ENCODE results near the gene NSG1.
A peak's percentile ranks its signal among the peaks of the same experiment; 100 is the strongest.
"Not testable (repeated sequence)": the region's sequence is repeated elsewhere in the genome, so short reads cannot be mapped to it uniquely, and the experiment has no call there.

The NSG1 gene

GRCh38 chr4:4436244-4436823, 49.4 kb downstream of the NSG1 start:
- no peak for DNase-seq (ENCODE audit: low spot score)

GRCh38 chr4:4437798-4438470, 51.0 kb downstream of the NSG1 start:
- no peak for DNase-seq (ENCODE audit: low spot score)

- no peak for DNase-seq (ENCODE audit: low spot score)
These were observed 52.0 kb downstream of the NSG1 start for GRCh38 chr4:4438891-4439290.

- no peak for DNase-seq (ENCODE audit: low spot score)
These were observed 52.9 kb downstream of the NSG1 start for GRCh38 chr4:4439782-4440181.

GRCh38 chr4:4440333-4441061, 53.6 kb downstream of the NSG1 start:
- DNase-seq (ENCODE audit: low spot score) = no peak

GRCh38 chr4:4443821-4444220, 56.9 kb downstream of the NSG1 start:
- DNase-seq (ENCODE audit: low spot score) = peak; percentile 44

- peak; percentile 32 for DNase-seq (ENCODE audit: low spot score)
These were observed 59.5 kb downstream of the NSG1 start for GRCh38 chr4:4446434-4446833.

- DNase-seq (ENCODE audit: low spot score) = no peak
These were observed 68.4 kb downstream of the NSG1 start for GRCh38 chr4:4455210-4455865.

GRCh38 chr4:4456351-4456750, 69.4 kb downstream of the NSG1 start:
- DNase-seq (ENCODE audit: low spot score) = no peak

- no peak for DNase-seq (ENCODE audit: low spot score)
These were observed 70.1 kb downstream of the NSG1 start for GRCh38 chr4:4456816-4457578.

GRCh38 chr4:4457803-4458553, 71.1 kb downstream of the NSG1 start:
- peak; percentile 18 for DNase-seq (ENCODE audit: low spot score)

- no peak for DNase-seq (ENCODE audit: low spot score)
These were observed 72.3 kb downstream of the NSG1 start for GRCh38 chr4:4459181-4459580.

- no peak for DNase-seq (ENCODE audit: low spot score)
These were observed 73.9 kb downstream of the NSG1 start for GRCh38 chr4:4460759-4461158.

- DNase-seq (ENCODE audit: low spot score) = no peak
These were observed 74.3 kb downstream of the NSG1 start for GRCh38 chr4:4461178-4461577.

- no peak for DNase-seq (ENCODE audit: low spot score)
These were observed 74.9 kb downstream of the NSG1 start for GRCh38 chr4:4461850-4462249.

- DNase-seq (ENCODE audit: low spot score) = no peak
These were observed 76.1 kb downstream of the NSG1 start for GRCh38 chr4:4462970-4463369.

GRCh38 chr4:4465238-4465637, 78.3 kb downstream of the NSG1 start:
- DNase-seq (ENCODE audit: low spot score) = not testable (repeated sequence)
